K562 (cell line): ENCODE measurements around the gene LRP10. TPM values are rescaled to one million over a fixed set of nuclear protein-coding genes. Genes with fewer than 3 reads are reported as not detected.
A peak's percentile ranks its signal among the peaks of the same experiment; 100 is the strongest.

Experiments
- ATAC-seq: fragments of 200-7000 bp; cut with Tn5 transposase; 3 replicates; pipeline ENCODE4 v1.9.1; 2020; ENCODE audit warnings: moderate library complexity
- BruUV-seq: library from RNA; stranded (reverse); fragments of 400-500 nt; replicated peaks from 2 replicates; lab custom pipeline; 2021; lab: Mats Ljungman, UMichigan
- CTCF ChIA-PET: fragments of 300-600 bp; formaldehyde crosslinking; extraction: SDS; loops from one replicate; lab custom pipeline; 2021; ENCODE audit warnings: low intra/inter-chr PET ratio; lab: Yijun Ruan, JAX
- POLR2A ChIA-PET: fragments of 300-600, 350-650 bp; sonication (Branson Sonifier 250); formaldehyde crosslinking; extraction: SDS; loops from one replicate; lab custom pipeline; 2021; ENCODE audit warnings: antibody characterized with exemption, inconsistent platforms; lab: Yijun Ruan, JAX
- DNase-seq, 4 experiments: peaks; one replicate each; pipeline versions ENCODE4 v3.0.0 to v3.0.0-alpha.2; 2011 to 2018; ENCODE audit warnings: low spot score in 3 of 4, mixed read lengths in 3 of 4; ENCODE audit errors: extremely low read depth in 1 of 4
- FAIRE-seq: peaks from 2 replicates; lab custom pipeline; 2011; peaks lifted over from hg19 to GRCh38; lab: Jason Lieb, UNC
- H2AFZ ChIP-seq: 2 replicates; pipeline ENCODE4 v1.6.0; 2011; ENCODE audit warnings: low read depth, low read length, control low read depth, inconsistent platforms
- H3K27ac ChIP-seq: fragments of 200-600 bp; 3 replicates; pipeline ENCODE4 v1.8.0; 2011; ENCODE audit warnings: low read depth, mild to moderate bottlenecking, control low read depth, inconsistent platforms, low read length, moderate library complexity, mixed read lengths; ENCODE audit errors: extremely low read depth
- H3K27me3 ChIP-seq, 2 experiments: fragments of 300-600 bp in 1 of 2; 2 replicates in 1 of 2; 3 replicates in 1 of 2; pipeline versions ENCODE4 v1.6.0 to v1.8.0; 2011; ENCODE audit warnings: inconsistent platforms in 2 of 2, low read length in 2 of 2, mild to moderate bottlenecking in 1 of 2, mixed read lengths in 1 of 2, moderate library complexity in 1 of 2; ENCODE audit not compliant: control insufficient read depth in 2 of 2, insufficient read depth in 2 of 2
- H3K36me3 ChIP-seq: fragments of 300-600 bp; 3 replicates; pipeline ENCODE4 v1.8.0; 2011; ENCODE audit warnings: mild to moderate bottlenecking, low read length, inconsistent platforms; ENCODE audit not compliant: control insufficient read depth, insufficient read depth
- H3K4me1 ChIP-seq, 2 experiments: fragments of 200-600 bp in 1 of 2; replicated peaks in 1 of 2; 2 replicates in 1 of 2; 3 replicates in 1 of 2; pipeline versions ENCODE4 v1.5.1 to v1.8.0; 2011; ENCODE audit warnings: inconsistent platforms in 2 of 2, low read length in 2 of 2, mild to moderate bottlenecking in 1 of 2, mixed read lengths in 1 of 2, moderate library complexity in 1 of 2; ENCODE audit not compliant: control insufficient read depth in 2 of 2, insufficient read depth in 2 of 2
- H3K4me2 ChIP-seq: 2 replicates; pipeline ENCODE4 v1.6.1; 2011; ENCODE audit warnings: low read length, control low read depth, inconsistent platforms, mixed read lengths; ENCODE audit not compliant: insufficient read depth
- H3K4me3 ChIP-seq: fragments of 200-600 bp; sonication (generic), shearing (Covaris generic); 2 replicates; pipeline ENCODE4 v1.5.1; 2016; ENCODE audit warnings: control low read depth, inconsistent platforms
- H3K79me2 ChIP-seq: fragments of 200-600 bp; 3 replicates; pipeline ENCODE4 v1.8.0; 2011; ENCODE audit warnings: low read length, inconsistent platforms; ENCODE audit not compliant: control insufficient read depth, insufficient read depth
- H3K9ac ChIP-seq, 2 experiments: 2 replicates each; pipeline versions ENCODE4 v1.6.0 to v1.6.1; 2011; ENCODE audit warnings: low read depth in 2 of 2, low read length in 2 of 2, control low read depth in 1 of 2, inconsistent platforms in 1 of 2, mild to moderate bottlenecking in 1 of 2, mixed read lengths in 1 of 2; ENCODE audit not compliant: insufficient read depth in 1 of 2
- H3K9me1 ChIP-seq: one replicate; pipeline ENCODE4 v1.6.0; 2011; ENCODE audit warnings: inconsistent platforms, mild to moderate bottlenecking, low read length, moderate library complexity; ENCODE audit not compliant: control insufficient read depth, insufficient read depth
- H3K9me3 ChIP-seq: replicated peaks from 2 replicates; pipeline ENCODE4 v1.5.1; 2011; ENCODE audit warnings: low read depth, low read length, inconsistent platforms; ENCODE audit not compliant: control insufficient read depth, insufficient read depth
- H4K20me1 ChIP-seq: replicated peaks from 2 replicates; pipeline ENCODE4 v1.6.1; 2011; ENCODE audit warnings: low read length, inconsistent platforms, mixed read lengths; ENCODE audit not compliant: control insufficient read depth, insufficient read depth
- ATF1 ChIP-seq, 2 experiments: fragments of 450-650 bp in 1 of 2; IDR thresholded peaks; 2 replicates each; pipeline ENCODE4 v1.6.1; 2016; ENCODE audit warnings: missing compliant biosample characterization in 1 of 2, missing genetic modification characterization in 1 of 2
- EGR1 ChIP-seq: fragments of 450-650 bp; conservative IDR thresholded peaks from 2 replicates; pipeline ENCODE4 v1.6.1; 2017; ENCODE audit warnings: mild to moderate bottlenecking
- ERF ChIP-seq: fragments of 450-650 bp; formaldehyde crosslinking; IDR thresholded peaks from 2 replicates; pipeline ENCODE4 v1.4.0; 2020; ENCODE audit warnings: mild to moderate bottlenecking, mixed read lengths
- SNIP1 ChIP-seq: fragments of 450-650 bp; IDR thresholded peaks from 2 replicates; pipeline ENCODE4 v1.7.1; 2017; ENCODE audit warnings: low read depth, mild to moderate bottlenecking
- ZFP30 ChIP-seq: fragments of 250-450 bp; sonication (Bioruptor Pico); IDR thresholded peaks from 2 replicates; pipeline ENCODE4 v1.8.0; 2022; ENCODE audit warnings: moderate library complexity, mild to moderate bottlenecking, inconsistent platforms, borderline replicate concordance
- WGBS: fragments of 100-300 bp; shearing (Covaris generic); methylation state at CpG from one replicate; pipeline ENCODE4 v1.1.6; 2016; ENCODE audit warnings: low coverage, mixed read lengths; ENCODE audit not compliant: insufficient coverage; ENCODE audit errors: missing lambda C conversion rate; 5-methylcytosine and 5-hydroxymethylcytosine counted together
- in situ Hi-C: fragments of 300-500 bp; cut with MboI; formaldehyde crosslinking; loops from 4 replicates; pipeline ENCODE4 v1.15.0; 2018; ENCODE audit warnings: inconsistent platforms, mixed read lengths
- intact Hi-C: fragments of 100-400 bp; cut with micrococcal nuclease; formaldehyde crosslinking; loops from 2 replicates; pipeline ENCODE4 v1.14.2; 2022
- polyA plus RNA-seq, 8 experiments: library from polyadenylated mRNA; depleted of rRNA in 4 of 8; stranded (reverse) in 5 of 8; unstranded in 3 of 8; fragments of >200 nt; fragmentation: Nextera tagmentation in 2 of 8; fragmentation: Illumina TruSeq in 1 of 8; extraction: Ambion mirVana in 2 of 8; extraction: Trizol in 1 of 8; gene quantifications; 2 replicates each; pipeline versions ENCODE4 v1.2.1 to v1.2.3, GENCODE V29; 2011 to 2014; ENCODE audit warnings: inconsistent platforms in 1 of 8, missing spikeins in 1 of 8
- total RNA-seq, 7 experiments: library from RNA; depleted of rRNA in 6 of 7; stranded (reverse); fragments of >200 nt in 6 of 7; fragmentation: Illumina TruSeq in 2 of 7; extraction: Trizol in 2 of 7; gene quantifications; 2 replicates each; pipeline versions ENCODE4 v1.2.1 to v1.2.3, GENCODE V29; 2011 to 2021; ENCODE audit warnings: low replicate concordance in 1 of 7

The LRP10 gene
- total and polyA plus RNA-seq, 9 of the 15 experiments (the other 6 are each of a cell fraction or from before 2014, with no cell fraction given), result 1.3 to 45.5 (median 10.9) TPM

DNA sequence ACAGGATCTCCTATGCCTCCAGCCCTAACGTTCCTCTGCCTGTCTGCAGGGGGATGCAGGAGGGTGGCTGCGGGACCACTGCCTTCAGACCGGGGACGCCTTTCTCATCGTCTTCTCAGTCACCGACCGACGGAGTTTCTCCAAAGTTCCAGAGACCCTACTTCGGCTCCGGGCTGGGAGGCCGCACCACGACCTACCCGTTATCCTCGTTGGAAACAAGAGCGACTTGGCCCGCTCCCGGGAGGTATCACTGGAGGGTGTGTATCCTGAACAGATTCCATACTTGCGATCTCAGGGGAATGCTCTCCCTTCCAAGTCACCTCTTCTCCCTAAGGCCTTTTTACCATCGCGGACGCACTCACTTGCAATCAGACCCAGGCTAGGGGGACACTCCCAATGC, 14.4 kb downstream of the LRP10 start:
- intact Hi-C loops, result no loop called here
- CTCF ChIA-PET, result interaction anchor here (0.5 kb wide), 1 partner anchor 329 kb away, joined by 3 read pairs; no protein-coding TSS in a partner anchor
- TSS peak; percentile 65 for BruUV-seq
- no peak for TF ChIP-seq ATF1 (CRISPR knock-in tag; IDR thresholded peaks at IDR 0.05)
- no peak for TF ChIP-seq ATF1 (tag; IDR thresholded peaks at IDR 0.05)
- TF ChIP-seq SNIP1, result no peak
- TF ChIP-seq EGR1, result no peak
- no peak for TF ChIP-seq ZFP30
- no peak for TF ChIP-seq ERF (CRISPR knock-in tag)
- no peak overlapping the region for H3K4me3 ChIP-seq
- DNase-seq (no peak), FAIRE-seq (no peak), ATAC-seq (no peak)
- POLR2A ChIA-PET, result interaction anchor here (0.6 to 1.6 kb wide), 6 partner anchors 10 to 336 kb away, joined by 3 to 6 read pairs (median 4); no protein-coding TSS in a partner anchor
- H3K9me1 ChIP-seq, result no peaks in the 10 kb centered on the region
- H4K20me1 ChIP-seq, result no peaks in the 10 kb centered on the region
- peaks cover 14% of the 10 kb centered on the region for H3K79me2 ChIP-seq
- peak overlapping the region; percentile 87 for H3K4me2 ChIP-seq
- no peaks in the 10 kb centered on the region for H3K27me3 ChIP-seq
- H3K4me1 ChIP-seq, result peaks cover 26 to 40% of the 10 kb centered on the region in 2 experiments
- 92% methylated on average over 15 of the region's 21 CpGs for WGBS
- H3K9me3 ChIP-seq, result no peaks in the 10 kb centered on the region
- no peaks in the 10 kb centered on the region for H3K36me3 ChIP-seq
- H3K27ac ChIP-seq, result no peak overlapping the region
- peak overlapping the region; percentile 96 for H2AFZ ChIP-seq
- peak overlapping the region in 1 of 2 experiments; percentile 91; a peak in 2 of 4 replicates for H3K9ac ChIP-seq
- in situ Hi-C loops, result no loop called here
